ENCODE data around the gene CALCB.

GRCh38 chr11:15075162-15075526 lies 1.8 kb downstream of the CALCB start:
- TF ChIP-seq, protein P1, sequence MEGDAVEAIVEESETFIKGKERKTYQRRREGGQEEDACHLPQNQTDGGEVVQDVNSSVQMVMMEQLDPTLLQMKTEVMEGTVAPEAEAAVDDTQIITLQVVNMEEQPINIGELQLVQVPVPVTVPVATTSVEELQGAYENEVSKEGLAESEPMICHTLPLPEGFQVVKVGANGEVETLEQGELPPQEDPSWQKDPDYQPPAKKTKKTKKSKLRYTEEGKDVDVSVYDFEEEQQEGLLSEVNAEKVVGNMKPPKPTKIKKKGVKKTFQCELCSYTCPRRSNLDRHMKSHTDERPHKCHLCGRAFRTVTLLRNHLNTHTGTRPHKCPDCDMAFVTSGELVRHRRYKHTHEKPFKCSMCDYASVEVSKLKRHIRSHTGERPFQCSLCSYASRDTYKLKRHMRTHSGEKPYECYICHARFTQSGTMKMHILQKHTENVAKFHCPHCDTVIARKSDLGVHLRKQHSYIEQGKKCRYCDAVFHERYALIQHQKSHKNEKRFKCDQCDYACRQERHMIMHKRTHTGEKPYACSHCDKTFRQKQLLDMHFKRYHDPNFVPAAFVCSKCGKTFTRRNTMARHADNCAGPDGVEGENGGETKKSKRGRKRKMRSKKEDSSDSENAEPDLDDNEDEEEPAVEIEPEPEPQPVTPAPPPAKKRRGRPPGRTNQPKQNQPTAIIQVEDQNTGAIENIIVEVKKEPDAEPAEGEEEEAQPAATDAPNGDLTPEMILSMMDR (IDR thresholded peaks at IDR 0.05; ENCODE audit: low read depth, low read length): no peak; the same call in 1 of the 2 replicates
- no peak for TF ChIP-seq EZH2phosphoT487 (IDR thresholded peaks at IDR 0.05; ENCODE audit: low read depth)

Measured in OCI-LY3 (cell line).